COR-L47 (cell line): ENCODE measurements around the gene BMF.
"Not testable (repeated sequence)": the region's sequence is repeated elsewhere in the genome, so short reads cannot be mapped to it uniquely, and the experiment has no call there.

ENCODE experiments used
- DNase-seq: peaks from one replicate; lab custom pipeline; 2025; lab: John Stamatoyannopoulos, UW

The BMF gene, protein sequence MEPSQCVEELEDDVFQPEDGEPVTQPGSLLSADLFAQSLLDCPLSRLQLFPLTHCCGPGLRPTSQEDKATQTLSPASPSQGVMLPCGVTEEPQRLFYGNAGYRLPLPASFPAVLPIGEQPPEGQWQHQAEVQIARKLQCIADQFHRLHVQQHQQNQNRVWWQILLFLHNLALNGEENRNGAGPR

DNA sequence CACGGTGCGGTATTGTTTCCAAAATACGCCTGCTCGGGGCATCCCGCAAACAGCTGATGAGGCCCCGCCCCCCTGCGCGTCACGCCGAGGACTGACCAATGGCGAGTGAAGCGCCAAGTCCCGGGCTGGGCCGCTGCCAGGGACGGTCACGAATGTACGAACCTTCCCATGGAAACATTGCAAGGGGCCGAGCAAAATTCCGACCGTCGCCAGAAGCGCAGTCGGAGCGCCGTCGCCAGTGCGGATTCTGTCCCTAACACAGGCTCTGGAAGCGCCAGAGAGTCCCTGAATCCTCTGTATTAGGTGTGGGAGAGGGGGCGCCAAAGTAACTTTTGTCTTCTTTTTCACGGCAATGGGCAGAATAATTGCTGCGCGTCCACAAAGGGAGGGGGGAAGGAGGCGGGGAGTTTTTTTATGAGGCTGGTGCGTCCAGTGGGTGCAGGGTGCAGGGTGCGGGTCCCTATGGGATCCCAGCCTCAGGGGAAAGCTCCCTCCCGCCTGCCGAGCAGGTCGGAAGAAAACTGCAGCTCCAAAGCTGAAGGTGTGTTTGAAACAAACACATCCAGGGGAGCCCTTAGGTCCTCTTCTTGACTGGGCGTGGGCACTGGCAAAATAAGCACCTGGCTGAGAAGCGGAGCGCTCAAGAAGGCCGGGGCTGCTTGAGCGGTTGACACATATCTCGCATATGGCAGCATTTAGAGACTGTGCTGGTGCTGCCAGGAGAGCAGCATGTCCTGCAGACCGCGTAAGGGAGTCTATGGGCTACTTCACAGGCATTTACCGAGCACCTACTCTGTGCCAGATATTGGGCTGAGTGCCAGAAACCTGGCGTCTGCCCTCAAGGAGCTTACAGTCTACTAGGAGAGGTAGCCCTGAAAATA, at the start of gene BMF:
Gene BMF (minus strand): TSS at position 25 of the 881 bp plus-strand sequence. CDS start 2,793 bp downstream, outside the sequence.
- DNase-seq = peak; percentile 100

DNA sequence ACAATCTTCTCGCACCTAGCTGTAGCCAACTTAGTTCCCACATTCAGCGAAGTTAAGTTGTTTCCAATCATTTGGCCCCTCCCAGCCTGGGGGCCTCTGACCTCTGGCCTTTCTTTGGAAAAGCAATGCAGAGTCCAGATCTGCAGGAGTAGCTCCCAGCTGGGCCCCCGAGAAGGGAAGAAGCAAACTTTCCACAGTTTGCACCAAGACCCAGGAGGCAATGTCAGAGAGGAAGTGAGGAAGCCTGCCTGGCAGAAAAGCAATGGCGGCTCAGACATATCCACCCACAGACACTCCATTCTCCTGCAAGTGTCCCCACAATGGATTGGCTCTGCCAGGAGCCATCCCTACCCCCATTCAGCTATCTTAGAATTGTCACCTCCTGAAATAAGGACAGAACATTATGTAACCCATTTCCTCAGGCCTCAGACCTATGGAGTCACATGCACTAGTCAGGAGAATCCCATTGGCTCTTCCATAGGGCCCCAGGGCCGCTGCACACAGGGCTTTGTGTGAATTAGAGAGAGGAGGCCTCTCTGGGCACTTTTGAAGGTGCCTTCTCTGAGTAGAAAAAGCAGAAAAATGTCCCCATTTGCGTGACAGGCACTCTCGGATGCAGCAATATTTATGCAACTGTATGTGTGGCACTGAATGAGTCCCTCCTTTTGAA, 49.2 kb upstream of the BMF start:
- no peak for DNase-seq

DNA sequence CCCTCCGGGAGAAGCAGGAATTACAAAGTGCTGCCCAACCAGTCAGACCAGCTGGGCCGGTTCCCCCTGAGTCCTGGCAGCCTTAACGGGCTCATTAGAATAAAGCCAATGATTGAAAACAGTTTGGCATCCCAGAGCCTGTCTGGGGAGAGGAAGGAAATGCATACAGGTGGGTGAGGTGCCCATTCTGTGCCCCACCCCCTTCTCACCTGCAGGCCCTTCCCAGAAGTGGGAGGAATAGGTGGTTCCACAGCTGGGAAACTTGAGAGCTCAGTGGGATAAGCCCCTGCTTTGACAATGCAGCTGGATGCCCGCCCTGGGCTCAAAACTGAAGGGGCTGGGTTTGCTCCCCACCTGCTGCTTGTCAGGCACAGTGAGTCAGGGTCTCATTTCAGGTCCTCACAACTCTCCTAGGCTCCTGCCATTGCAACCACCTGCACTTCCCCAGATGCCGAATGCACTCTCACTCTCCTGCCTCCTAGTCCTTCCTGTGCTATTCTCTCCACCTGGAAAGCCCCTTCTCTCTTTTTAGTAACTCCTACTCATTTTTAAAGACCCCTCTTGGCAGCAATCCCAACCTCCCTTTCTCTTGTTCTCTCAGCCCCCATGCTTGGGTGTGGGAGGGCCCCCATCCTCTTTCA, 46.7 kb upstream of the BMF start:
- peak; percentile 68 for DNase-seq

DNA sequence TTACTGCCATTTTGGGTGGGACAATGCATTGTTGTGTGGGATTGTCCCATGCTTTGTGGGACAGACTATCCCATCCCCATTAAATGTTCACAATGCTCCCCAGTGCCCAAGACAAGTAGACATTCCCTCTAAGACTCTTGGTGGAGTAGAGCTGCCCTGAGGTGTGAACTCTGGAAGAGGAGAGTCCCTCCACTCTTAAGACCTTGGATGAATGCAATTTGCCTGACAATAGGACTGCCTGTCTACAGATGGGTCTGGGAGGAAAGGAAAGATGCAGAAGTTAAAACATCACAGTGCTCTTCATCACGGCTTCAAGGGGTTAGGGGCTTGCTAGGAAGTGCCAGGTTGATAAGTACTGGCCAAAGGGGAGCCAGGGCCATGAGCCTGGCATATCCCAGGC, 46.1 kb upstream of the BMF start:
- DNase-seq = not testable (repeated sequence)

DNA sequence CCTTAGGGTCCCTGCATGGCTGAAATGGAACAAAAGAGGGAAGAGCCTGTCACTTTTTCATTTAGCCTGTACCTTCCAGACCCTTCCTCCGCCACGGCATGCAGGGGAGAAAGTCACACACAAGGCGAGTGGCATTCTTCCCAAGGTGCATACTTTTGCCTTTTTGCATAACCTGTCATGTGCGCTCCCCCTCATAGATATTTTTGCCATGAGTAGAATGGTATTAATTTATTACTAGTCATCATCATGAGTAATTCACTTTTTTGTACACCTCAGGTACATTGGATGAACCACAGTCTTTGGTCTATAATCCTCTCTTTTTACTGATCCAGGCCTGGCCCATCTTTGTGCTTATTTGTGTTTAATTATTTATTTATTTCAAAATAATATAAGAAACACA, 43.3 kb upstream of the BMF start:
- DNase-seq = no peak

DNA sequence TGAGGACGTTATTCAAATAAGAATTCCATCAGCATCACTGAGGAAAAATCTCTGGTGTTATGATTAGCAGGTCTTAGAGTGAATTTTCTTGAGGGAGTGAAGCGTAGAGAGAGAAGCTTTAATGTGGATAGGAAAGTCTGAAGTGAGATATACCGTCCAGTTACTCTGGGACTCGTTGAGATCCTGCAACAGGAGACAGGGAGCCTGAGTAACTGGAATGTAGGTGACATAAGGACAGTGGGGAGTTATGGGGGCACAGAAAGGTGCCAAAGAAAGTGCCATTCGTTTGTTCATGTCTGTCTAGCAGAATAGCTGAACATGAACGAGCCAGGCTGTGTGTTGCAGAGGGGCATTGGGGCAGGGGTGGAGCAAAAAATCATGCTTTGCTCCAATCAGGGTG, 42.8 kb upstream of the BMF start:
- DNase-seq = no peak

DNA sequence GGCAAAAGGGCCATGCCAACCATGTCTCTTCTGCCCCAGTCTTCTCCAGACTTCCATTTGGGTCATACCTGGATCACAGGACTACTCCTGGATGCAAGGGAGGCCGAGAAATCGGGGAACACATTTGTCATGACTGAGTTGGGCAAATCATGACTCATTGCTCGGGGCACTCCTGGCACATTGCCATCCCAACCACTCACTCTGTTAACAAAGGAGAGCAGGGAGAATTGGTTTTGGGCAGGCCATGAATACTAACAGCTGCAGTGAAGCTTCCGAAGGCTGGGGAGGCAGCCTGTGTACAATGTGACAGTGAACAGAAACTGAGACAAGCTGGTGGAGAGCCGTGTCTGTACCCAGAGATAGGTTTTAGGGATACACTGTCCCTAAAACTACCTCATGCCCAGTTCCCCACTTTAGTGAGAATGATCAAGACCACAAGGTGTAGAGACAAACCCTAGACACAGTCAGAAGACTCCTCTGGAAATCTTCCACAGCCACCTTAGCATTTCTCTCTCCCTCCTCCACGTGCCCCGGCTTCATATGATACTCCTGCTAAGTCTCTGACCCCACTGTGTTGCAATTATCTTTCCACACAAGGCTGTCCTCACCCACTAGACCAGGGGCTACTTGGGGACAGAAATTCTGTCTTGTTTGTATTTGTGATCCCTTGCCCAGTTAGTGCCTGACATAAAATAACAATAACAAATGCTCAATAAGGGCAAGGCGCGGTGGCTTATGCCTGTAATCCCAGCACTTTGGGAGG, 41.7 kb upstream of the BMF start:
- peak; percentile 75 for DNase-seq

DNA sequence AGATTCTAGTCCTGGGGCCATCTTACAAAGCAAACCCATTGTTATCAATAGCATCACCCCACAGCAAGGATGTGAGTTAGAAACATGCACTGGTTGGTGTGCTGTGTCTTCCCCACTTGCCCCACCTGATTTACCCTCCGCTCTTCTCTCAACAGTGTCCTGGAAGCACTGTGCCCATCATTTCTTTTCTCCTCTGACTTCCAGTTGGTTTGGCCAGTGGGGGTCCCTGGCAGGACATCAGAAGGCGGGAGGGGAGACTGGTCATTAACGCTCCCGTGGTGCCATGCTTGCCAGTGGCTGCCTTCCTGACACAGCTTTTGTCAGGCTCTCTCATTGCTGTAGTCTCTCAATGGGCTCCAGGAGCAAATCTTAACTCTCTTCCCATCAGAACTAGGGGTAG, 40.7 kb upstream of the BMF start:
- DNase-seq = no peak

DNA sequence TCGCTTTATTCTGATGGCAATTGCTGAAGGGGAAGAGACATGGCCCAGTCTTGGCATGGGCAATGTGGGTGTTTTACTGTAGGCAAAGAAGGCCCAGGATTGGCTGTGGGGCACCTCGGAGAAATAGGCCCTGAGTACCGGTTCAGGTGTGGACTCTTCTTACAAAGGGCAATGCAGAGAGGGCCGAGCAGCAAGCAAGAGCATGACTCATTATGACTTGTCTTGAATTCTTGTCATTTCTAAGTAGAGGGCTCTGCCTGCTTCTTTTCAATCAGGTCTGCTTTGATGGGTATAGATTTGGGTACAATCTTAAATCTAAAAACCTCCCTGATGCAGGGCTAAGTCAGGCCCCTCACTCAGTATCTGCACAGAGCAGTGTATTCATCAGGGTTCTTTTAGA, 37.4 kb upstream of the BMF start:
- no peak for DNase-seq

DNA sequence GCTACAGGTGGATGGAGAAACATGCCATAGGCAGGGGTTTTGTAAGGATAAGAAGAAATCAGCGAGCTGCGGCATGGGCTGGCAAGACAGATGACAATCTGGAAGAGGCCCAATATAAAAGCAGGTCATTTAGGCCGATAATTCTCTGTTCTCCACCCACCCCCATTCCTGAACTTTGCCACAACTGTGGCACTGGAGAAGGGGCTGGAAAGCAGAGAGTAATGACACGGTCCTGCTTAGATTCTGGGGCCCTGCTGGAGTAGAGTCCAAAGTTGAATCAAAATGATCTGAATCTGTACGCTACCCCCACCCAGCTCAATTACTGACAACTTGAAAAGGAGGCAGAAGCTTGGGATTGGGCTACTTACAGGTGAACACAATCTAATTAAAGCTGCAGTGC, 33.7 kb upstream of the BMF start:
- no peak for DNase-seq

DNA sequence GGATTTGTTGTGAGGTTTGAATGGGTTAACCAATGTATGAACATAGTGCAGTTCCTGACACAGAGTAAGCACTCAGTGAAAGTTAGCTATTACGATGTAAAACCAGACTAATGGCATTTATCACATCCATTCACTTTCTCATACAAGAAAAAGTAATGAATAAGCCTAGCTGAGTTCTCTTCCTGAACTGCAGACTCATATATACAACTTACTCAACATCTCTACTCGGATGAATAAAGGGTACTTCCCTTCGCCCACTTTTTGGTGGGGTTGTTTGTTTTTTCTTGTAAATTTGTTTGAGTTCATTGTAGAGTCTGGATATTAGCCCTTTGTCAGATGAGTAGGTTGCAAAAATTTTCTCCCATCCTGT, 29.5 kb upstream of the BMF start:
- not testable (repeated sequence) for DNase-seq

DNA sequence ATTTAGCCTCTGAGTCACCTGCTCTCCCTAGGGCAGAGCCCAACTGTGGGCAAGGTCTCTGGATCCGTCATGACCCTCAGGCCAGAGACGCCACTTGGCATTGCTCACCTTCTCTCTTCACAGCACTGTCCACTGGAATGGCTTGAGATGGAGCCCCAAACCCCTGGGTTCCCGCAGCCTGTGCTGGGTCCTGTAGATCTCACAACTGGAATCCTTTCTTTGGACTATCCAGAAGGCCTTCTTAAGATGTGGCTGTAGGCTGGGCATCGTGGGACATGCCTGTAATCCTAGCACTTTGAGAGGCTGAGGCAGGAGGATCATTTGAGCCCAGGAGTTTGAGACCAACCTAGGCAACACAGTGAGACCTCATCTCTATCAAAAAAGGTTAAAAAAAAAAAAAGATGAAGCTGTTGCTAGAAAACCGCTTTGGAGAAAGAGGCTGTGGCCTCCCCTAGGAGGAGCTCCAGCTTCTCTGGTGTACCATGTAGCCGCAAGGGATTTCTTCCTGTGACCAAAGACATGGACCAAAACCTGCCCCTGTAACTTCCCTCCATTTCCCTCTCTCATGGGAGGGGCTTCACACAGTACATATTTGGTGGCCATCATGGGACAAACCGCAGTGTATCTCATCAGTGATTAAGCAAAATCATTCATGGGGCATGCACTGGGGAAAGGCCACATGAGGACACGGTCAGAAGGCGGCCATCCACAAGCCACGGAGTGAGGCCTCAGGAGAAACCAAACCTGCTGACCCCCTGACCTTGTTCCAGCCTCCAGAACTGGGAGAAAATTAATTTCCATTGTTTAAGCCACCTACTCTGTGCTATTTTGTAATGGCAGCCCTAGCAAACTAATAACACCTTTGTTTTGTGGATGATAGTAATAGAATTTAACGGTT, 28.9 kb upstream of the BMF start:
- DNase-seq = no peak

DNA sequence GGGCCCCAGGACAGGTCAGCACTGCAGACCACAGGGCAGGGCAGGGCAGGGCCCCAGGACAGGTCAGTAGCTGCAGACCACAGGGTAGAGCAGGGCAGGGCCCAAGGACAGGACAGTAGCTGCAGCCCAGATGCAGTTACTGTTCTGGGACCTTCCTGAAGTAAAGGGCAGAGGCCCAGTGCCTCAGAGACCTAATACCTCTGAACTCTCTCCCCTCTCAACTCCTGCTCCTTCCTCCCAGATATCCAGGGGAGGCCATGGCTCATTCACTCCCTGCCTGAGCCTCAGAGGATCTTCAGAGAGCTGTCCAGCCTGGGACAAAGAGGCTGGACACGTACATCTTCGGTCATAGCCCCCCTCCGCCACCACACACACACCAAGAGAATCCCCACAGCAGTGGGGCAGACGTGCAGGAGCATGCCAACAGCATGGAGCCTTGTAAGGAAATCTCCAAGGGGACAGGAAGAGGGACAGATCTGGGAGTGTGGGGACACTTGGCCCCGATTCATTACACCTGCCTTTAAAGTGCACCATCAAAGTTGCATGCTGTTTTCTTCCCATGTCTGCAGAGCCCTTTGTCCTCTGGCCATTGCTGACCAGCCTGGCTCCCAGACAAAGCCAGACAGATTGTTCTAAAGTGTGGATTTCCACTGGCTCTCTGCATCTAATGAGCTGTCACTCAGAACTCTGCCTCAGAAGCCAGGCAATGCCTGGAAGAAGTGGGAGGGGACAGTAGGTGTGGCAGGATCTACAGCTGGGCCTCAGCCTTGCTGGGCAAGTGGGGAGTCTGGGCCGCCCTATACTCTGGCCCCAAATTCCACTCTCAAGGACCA, 28.0 kb upstream of the BMF start:
- no peak for DNase-seq

DNA sequence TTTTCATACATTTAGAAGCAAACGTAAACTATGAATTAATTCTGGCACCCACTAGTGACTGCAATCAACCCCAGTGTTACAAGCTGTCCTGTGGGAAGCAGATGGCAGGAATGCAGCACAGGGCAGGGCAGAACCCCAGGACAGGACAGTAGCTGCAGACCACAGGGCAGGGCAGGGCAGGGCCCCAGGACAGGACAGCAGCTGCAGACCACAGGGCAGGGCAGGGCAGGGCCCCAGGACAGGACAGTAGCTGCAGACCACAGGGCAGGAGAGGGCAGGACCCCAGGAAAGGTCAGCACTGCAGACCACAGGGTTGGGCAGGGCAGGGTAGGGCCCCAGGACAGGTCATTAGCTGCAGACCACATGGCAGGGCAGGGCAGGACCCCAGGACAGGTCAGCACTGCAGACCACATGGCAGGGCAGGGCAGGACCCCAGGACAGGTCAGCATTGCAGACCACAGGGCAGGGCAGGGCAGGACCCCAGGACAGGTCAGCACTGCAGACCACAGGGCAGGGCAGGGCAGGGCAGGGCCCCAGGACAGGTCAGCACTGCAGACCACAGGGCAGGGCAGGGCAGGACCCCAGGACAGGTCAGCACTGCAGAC, 27.3 kb upstream of the BMF start:
- DNase-seq = not testable (repeated sequence)

DNA sequence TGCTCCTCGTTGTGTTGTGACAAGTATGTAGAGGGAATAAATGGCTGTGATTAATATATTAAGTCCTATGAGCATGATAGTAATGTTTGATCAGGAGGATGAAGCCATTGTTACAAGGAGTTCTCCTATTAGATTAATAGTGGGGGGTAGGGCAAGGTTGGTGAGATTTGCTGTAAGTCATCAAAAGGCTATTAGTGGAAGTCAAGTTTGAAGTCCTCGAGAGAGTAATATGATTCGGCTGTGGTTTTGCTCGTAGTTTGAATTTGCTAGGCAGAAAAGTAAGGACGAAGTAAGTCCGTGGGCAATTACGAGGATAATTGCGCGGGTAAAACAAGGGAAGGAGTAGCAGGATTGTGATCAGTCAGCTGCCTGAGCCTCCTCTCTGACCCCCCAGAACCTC, 26.2 kb upstream of the BMF start:
- no peak for DNase-seq

DNA sequence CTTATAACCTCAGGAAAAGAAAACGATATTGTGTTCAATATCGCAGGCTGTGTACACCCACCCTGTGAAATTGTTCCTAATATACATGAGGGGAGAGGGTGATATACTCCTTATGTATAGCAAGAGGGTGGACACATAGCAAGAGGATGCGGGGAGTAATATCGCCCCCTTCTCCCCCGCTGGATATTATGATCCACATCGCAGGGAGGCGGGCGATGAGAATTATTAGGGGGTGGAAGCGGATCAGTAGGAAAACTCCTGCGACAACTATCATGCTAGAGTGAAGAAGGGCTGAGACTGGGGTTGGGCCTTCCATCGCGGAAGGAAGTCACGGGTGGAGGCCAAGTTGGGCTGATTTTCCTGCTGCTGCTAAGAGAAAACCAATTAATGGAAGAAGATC, 24.9 kb upstream of the BMF start:
- no peak for DNase-seq

DNA sequence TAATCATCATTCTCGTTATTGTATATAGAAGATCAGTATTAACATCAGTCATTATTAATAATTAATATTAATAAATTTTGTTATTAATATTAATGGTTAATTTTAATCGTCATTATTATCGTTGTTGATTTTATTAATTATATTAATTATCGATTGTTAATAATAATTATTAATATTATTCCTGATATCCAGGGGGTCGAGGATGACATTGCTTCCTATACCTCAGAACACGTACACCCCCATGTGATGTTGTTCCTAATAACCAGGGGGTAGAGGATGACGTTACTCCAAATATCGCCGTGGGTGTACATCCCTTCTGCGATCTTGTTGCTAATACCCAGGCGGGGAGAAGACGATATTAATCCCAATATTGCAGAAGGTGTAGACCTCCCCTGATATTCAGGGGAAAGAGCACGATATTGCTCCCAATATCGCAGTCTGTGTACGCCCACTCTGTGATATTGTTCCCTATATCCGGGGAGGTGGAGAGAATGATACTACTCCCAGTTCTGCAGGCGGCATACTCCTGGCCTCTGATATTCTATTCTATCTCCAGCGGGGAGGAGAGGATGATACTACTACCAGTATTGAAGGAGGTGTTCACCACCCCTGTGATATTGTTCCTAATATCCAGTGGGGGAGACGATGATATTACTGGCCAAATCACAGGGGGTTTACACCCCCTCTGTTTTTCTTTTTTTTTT, 22.3 kb upstream of the BMF start:
- no peak for DNase-seq

DNA sequence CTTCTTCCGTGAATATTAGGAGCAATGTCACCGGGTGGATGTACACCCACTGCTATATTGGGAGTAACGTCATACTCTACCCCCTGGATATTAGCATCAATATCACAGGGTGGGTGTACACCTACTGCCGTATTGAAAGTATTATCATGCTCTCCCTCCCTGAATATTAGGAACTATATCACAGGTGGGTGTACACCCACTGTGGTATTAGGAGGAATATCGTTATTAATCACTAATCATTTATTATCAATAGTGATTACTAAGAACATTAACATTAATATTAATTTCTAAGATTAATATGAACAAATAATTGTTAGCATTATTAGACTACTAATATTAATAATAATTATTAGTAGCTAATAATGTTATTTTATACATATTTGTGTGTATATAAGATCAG, 21.4 kb upstream of the BMF start:
- DNase-seq = no peak
